Hematopoietic multipotent progenitor cell treated with erythropoietin and hydrocortisone succinate and interleukin-3 and kit ligand, for 6 days (in vitro differentiated cells): ENCODE measurements around the gene ABCA9.
"Not testable (repeated sequence)": the region's sequence is repeated elsewhere in the genome, so short reads cannot be mapped to it uniquely, and the experiment has no call there.

Experiments used
- DNase-seq: peaks from one replicate; pipeline ENCODE4 v3.0.0-alpha.2; 2015

Gene ABCA9, protein sequence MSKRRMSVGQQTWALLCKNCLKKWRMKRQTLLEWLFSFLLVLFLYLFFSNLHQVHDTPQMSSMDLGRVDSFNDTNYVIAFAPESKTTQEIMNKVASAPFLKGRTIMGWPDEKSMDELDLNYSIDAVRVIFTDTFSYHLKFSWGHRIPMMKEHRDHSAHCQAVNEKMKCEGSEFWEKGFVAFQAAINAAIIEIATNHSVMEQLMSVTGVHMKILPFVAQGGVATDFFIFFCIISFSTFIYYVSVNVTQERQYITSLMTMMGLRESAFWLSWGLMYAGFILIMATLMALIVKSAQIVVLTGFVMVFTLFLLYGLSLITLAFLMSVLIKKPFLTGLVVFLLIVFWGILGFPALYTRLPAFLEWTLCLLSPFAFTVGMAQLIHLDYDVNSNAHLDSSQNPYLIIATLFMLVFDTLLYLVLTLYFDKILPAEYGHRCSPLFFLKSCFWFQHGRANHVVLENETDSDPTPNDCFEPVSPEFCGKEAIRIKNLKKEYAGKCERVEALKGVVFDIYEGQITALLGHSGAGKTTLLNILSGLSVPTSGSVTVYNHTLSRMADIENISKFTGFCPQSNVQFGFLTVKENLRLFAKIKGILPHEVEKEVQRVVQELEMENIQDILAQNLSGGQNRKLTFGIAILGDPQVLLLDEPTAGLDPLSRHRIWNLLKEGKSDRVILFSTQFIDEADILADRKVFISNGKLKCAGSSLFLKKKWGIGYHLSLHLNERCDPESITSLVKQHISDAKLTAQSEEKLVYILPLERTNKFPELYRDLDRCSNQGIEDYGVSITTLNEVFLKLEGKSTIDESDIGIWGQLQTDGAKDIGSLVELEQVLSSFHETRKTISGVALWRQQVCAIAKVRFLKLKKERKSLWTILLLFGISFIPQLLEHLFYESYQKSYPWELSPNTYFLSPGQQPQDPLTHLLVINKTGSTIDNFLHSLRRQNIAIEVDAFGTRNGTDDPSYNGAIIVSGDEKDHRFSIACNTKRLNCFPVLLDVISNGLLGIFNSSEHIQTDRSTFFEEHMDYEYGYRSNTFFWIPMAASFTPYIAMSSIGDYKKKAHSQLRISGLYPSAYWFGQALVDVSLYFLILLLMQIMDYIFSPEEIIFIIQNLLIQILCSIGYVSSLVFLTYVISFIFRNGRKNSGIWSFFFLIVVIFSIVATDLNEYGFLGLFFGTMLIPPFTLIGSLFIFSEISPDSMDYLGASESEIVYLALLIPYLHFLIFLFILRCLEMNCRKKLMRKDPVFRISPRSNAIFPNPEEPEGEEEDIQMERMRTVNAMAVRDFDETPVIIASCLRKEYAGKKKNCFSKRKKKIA (N-terminal part only)

DNA sequence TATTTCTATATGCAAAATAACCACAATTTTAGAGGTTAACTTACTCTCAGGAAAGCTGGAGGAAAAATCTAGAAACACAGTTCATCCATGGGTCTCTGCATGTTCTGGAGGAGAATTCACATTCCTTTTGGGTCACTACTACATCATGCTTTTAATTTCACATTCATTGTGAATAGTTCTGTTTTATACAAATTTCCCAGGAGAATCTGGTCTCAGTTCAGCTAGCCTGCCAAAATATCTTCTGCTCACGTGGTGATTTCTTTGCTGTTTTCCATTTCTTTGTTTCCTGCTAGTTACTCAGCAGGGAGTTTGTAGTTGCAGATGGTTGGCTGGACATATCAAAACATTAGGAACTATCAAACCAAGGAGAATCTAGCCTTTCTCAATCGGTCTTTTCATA, at the start of gene ABCA9:
TSS of gene ABCA9 (minus strand) at position 106 of the 400 bp plus-strand sequence. CDS start 9,801 bp downstream, outside the sequence.
- no peak for DNase-seq

DNA sequence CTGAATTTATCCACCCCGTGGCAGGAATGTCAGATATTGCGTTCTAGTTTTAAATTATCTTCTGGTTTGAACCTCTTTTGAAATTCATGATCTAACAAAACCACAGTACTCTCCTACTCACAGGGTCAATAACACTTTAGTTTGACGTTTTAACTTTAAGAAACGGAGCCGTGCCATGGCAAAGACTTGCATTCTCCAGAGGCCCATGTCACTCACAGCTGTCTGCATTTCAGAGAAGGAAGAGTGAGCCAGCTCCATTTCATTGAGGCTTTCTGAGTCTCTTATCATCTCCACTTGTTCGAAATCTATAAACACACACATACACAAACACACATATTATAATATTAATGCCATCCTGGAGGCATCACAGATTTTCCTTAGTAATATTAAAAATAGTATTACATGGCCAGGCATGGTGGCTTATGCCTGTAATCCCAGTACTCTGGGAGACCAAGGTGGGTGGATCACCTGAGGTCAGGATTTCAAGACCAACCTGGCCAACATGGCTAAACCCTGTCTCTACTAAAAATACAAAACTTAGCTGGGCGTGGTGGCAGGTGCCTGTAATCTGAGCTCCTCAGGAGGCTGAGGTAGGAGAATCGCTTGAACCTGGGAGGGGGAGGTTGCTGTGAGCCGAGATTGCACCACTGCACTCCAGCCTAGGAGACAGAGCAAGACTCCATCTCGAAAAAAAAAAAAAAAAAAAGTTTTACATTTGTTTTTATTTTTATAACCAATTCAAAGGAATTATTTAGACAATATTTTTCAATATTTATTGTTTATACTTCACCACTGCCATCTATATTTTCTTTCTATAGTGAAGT, 45.4 kb upstream of the ABCA9 start:
- no peak for DNase-seq

DNA sequence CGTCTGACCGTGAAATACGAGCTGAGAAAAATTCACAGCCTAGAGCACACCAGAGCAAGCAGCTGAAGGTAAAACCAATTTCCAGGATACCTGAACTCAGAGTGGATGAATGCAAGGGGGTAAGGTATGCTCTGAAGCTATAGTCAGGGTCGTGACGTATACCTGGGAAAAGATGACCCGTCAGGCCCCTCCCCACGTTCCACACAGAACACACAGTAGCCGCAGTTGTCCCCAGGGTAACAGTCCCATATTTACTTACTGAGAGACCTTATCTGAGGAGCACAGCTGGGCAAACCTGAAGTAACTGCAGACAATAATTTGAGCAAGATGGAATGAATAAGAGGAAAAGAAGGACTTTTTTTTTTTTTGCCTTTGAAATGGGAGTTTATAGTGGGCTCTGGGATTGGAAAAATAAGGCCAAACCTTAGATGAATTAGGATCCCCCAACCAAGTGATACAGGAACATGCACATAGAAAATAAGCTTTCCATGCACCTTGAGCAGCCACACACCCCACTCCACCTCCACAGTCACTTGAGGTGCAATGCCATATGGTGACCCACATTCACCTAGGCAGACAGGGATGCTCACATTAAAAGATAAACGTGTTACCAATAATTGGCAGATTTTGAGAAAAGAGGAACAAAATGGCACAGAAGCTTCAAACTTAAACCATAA, 43.0 kb upstream of the ABCA9 start:
- DNase-seq, result peak; percentile 25

DNA sequence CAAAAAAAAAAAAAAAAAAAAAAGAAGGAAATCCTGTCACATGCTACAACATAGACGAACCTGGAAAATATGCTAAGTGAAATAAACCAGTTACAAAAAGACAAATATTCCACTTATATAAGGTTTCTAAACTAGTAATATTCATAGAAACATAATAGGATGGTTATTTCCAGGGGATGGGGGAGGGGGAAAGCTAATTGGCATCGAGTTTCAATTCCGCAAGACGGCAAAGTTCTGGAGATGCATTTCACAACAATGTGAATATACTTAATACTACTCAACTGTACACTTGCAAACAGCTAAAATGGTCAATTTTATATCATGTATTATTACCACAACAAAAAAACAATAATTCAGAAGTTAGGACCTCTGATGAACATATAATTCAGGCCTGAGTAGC, 37.9 kb upstream of the ABCA9 start:
- no peak for DNase-seq

DNA sequence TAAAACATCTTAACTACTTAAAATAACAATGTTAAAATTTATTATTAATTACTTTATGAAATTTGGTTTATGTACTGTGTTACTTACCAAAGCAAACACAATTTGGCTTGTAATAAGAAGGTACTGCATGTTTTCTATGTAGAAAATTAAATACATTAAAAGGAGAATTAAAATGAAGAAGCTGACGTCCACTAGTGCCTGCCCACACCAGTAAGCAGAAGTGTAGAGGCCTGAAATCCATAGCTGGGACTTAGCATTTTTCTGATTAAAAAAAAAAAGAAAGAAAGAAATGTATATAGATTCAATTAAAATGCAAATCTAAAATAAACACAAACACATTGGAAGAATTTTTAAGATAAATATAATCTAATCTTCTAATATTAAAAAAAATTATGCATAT, 35.8 kb upstream of the ABCA9 start:
- DNase-seq, result no peak

DNA sequence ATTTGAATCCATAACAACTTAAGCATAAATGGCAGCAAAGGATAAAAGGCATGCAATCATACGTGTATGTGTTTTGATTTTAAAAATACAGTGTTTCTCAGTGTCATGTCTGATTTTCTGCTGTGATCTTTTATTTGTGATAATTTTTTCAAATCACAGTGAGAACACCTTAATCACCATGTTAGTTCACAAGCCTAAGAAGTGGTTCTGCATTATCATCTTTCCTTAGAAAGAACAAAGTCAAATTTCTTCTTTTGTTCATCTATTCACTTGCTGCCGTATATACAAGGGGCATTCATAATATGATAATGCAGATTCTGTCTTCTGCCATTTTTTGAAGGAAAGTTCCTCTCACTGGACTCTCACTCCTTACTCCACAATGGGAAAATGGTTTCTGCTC, 33.3 kb upstream of the ABCA9 start:
- no peak for DNase-seq

DNA sequence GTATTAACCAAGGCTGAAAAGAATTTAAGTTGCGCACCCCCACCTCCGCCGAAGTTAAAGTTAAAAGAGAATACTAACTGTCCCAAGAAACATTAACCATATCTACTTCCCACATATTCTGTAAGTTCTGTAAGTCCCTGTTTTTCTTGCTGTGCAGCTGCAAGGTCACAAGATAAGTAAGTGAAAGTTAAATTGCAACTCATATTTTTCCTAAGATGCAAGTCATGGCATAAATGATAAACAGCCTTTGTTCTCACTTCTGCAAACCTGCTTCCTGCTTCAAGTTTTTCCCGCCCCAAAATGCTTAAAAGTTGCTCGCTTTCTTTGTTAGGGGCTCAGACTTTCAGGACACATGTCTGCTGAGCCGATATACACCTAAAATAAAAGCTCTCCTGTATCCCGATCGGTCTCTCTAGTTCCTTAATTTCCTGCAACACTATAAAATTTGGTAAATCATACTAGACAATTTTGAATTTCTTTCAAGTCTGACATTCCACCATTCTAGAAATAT, 32.6 kb upstream of the ABCA9 start:
- peak; percentile 92 for DNase-seq

DNA sequence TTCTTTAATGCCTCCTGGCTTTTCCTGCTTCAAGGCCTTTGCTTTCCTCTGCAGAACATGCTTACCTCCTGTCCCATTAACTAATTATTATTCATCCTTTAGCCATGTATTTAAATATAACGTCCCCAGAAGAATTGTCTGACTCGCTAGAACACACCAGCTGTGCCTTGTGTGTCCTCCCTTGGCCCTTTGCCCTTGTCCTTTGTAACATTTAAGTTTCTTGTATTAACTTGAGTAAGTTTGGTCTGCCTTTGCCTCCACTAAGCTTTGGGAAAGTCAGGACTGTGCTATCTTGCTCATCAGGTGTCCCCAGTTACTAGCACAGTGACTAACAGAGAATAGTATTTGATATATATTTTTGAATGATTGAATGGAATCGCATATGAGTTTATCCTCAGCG, 29.6 kb upstream of the ABCA9 start:
- DNase-seq, result no peak

DNA sequence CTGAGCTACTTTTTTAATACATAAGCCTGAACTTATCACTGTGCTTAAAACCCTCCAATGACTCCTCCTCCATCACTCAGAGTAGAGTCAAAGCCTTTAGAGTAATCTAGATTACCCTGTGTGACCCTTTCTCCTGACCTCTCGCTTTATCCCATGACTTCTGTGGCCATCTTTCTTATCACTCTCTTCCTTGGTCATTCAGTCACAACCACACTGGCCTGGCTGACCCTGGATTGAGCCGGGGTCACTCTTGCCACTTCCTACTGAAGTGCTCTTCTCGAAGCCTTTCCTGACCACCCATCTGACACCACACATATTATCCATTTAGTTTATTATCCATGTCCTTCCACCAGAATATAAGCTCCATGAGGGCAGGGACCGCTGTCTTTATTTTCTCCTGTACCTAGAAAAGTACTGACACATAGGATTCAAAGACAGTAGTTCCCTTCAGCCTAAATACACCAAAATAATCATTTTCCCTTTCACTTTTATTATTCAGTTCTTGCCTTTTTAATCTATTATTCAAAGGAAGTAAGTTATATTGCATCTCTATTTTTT, 28.0 kb upstream of the ABCA9 start:
- DNase-seq, result no peak

DNA sequence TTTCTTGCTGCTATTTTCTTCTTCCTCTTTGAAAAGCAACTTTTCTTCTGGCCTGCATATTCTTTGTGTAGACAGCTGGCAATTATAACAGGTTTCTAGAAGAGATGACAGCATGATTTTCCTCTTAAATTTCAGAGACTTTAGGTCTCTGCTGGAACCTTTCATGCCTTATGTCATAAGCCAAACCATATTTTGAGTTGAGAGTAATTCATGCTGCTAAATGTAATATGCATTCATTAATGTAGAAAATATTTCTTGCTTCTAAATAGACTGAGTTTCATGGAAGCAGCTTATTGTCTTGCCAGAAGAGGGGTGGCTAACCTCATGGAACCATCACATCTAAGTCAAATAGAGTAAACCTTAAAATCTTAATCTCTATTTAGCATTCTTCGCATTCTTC, 25.9 kb upstream of the ABCA9 start:
- no peak for DNase-seq

DNA sequence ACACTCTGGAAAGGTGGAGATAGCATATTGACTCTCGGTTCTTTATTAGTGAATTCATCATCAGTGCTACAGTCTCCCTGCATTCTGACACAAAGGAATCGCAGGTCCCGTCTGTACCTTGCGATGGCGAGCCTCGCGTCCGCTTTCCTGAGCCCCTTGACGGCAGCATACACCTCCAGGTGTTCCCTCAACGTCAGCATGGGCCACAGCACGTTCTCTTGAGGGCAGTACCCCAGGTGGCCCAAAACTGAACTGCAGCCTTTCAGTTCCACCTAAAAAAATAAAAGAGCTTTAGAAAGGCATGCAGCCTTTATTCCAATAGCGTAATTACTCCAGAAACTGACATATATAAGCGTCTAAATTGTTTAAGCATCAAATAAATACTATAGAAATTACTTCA, 24.2 kb upstream of the ABCA9 start:
- DNase-seq, result peak; percentile 31

DNA sequence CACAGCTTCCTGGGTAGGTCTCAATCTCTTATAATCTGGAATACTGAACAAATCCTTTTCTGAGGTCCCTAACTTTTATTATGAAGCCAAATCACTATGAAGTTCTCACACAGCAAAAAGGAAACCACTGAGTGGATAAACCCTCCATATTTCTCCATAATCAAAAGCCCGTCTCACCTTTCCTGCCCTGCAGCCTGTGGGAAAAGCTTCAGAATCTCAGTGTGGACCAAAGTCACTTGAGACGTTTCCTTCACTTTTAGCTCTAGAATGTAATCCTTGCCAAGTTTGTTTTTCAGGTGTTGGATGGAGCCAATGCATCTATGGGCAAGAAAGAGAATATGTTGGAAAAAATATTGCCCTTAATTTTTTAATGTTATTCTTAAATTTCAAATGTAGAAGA, 22.0 kb upstream of the ABCA9 start:
- DNase-seq, result no peak

DNA sequence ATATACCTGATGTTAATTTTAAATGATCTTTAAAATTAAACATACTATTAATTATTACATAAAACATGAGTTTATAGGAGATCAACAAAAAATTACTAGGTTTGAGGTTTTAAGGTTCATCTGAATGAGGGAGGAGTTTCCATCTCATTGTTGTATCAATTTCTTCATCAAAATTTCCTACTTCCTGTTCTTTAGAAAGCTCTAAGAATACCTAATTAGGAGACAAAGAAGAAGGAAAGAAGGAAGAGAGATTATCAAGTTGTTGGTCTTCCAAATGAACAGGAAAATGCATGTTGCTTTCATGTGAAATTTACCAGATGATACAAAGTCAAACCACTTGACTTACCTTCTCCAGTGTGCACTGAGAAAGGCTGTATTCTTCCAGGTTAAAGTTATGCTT, 18.1 kb upstream of the ABCA9 start:
- no peak for DNase-seq

DNA sequence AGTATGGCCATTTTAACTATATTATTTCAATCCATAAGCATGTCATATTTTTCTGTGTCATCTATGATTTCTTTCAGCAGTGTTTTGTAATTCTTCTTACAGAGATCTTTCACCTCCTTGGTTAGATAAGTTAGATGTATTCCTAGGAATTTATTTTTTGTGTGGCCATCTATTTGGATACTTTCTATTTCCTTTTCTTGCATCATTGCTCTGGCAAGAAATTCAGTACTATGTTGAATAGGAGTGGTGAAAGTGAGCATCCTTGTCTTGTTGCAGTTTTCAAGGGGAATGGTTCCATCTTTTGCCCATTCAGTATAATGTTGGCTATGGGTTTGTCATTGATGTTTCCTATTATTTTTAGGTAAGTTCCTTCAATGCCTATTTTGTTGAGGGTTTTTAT, 15.1 kb upstream of the ABCA9 start:
- no peak for DNase-seq

DNA sequence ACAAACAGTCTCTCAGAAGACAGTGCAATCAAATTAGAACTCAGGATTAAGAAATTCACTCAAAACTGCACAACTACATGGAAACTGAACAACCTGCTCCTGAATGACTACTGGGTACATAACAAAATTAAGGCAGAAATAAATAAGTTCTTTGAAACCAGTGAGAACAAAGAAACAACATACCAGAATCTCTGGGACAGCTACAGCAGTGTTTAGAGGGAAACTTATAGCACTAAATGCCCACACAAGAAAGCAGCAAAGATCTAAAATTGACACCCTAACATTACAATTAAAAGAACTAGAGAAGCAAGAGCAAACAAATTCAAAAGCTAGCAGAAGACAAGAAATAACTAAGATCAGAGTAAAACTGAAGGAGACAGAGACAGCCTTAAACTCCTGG, 12.7 kb upstream of the ABCA9 start:
- not testable (repeated sequence) for DNase-seq

DNA sequence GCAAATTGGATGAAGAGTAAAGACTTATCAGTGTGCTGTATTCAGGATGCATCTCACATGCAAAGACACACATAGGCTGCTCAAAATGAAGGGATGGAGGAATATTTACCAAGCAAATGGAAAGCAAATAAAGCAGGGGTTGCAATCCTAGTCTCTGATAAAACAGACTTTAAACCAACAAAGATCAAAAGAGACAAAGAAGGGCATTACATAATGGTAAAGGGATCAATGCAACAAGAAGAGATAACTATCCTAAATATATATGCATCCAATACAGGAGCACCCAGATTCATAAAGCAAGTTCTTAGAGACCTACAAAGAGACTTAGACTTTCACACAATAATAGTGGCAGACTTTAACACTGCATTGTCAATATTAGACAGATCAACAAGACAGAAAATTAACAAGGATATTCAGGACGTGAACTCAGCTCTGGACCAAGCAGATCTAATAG, 12.1 kb upstream of the ABCA9 start:
- not testable (repeated sequence) for DNase-seq

DNA sequence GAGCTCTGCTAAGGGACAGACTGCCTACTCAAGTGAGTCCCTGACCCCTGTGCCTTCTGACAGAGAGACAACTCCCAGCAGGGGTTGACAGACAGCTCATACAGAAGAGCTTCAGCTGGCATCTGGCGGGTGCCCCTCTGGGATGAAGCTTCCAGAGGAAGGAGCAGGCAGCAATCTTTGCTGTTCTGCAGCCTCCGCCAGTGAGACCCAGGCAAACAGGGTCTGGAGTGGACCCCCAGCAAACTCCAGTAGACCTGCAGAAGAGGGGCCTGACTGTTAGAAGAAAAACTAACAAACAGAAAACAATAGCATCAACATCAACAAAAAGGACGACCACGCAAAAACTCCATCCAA, 10.5 kb upstream of the ABCA9 start:
- not testable (repeated sequence) for DNase-seq

DNA sequence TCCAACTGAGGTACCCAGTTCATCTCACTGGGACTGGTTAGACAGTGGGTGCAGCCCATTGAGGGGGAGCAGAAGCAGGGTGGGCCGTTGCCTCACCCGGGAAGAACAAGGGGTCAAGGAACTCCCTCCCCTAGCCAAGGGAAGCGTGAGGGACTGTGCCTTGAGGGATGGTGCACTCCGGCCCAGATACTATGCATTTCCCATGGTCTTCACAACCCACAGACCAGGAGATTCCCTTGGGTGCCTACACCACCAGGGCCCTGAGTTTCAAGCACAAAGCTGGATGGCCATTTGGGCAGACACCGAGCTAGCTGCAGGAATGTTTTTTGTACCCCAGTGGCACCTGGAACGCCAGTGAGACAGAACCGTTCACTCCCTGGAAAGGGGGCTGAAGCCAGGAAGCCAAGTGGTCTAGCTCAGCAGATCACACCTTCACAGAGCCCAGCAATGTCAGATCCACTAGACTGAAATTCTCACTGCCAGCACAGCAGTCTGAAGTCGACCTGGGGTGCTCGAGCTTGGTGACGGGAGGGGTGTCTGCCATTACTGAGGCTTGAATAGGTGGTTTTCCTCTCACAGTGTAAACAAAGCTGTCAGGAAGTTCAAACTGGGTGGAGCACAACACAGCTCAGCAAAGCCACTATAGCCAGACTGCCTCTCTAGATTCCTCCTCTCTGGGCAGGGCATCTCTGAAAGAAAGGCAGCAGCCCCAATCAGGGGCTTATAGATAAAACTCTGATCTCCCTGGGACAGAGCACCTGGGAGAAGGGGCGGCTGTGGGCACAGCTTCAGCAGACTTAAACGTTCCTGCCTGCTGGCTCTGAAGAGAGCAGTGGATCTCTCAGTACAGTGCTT, 9.9 kb upstream of the ABCA9 start:
- peak; percentile 28 for DNase-seq

DNA sequence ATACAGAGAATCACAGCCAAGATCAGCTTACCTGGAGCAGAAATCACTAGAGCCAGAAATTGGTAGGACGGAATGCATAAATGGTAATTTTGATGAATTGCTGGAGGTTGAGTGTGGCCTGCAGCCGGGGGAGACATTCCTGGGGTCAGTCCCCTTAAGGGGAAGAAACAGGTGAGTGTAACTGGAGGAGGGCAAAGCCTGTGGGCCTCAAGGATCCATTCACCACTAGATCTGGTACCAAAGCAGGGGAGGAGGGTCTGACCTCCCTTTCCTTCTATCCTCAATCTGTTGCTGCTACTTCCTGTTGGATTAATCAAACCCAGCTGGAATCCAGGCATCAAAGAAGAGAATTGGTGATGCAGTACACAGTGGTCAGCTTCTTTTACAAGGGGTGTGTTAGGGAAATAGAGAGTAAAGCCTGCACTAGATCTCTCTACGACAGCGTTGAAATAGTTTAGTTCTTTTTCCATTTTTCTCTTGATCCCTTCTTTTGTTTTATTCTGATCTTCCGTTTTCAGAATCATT, 8.6 kb upstream of the ABCA9 start:
- no peak for DNase-seq
